LoVo (cell line): Measurements from ENCODE around the gene CDK15.
"Not testable (repeated sequence)": the region's sequence is repeated elsewhere in the genome, so short reads cannot be mapped to it uniquely, and the experiment has no call there.

Source experiments
- DNase-seq: peaks from one replicate; pipeline ENCODE4 v3.0.0-alpha.2; 2016; ENCODE audit warnings: low spot score

Gene CDK15

DNA sequence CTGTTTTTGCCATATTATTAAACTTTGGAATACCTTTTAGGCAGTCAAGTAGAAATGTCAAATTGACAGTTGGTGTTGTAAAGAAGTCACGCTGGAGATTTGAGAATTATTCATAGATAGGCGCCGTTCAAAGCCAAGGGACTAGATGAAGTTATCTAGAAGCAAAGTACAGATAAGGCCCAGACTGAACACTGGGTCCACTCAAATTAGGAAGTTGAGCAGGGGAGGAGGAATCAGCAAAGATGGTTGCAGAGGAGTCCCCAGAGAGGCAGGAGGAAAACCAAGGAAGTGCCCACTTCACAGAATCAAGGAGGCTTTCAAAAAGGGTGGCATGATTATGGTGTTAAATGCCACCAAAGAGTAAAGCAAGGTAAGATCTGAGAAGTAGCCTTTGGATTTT, 16.0 kb upstream of the CDK15 start:
- no peak for DNase-seq

DNA sequence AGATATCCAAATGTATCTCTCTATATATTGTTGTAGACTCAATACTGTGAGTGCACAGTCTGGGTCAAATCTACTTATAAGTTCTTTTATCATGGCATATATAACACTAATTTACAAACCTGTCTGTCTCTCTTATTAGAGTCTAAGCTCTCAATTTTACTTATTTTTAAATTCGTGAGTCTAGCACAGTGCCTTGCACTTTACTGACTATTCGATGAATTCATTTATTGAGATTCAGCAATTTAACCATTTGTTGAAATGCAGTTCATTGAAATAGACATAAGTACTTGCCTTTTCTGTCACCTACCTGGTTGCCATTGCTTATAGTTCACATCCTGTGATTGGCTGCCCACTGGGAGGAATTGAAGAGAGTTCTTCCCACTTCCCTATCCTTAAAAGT, 15.3 kb upstream of the CDK15 start:
- no peak for DNase-seq

DNA sequence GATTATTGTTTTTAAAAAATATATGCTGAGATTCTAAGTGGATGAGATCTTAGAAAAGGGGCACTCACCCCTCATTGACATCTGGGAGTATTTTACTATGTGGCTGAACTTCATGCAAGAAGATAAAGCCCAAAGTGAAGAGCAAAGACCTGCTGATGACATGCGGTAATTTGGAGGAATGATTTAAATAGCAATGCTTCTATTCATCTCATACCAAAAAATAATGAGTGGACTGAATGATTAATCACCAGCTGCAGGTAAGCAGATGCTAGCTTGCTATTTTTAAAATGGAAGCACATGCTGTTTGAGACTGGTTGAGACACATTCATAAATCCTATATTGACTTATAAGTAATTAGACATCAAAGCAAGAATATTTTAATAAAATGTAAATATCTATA, 12.7 kb upstream of the CDK15 start:
- no peak for DNase-seq

DNA sequence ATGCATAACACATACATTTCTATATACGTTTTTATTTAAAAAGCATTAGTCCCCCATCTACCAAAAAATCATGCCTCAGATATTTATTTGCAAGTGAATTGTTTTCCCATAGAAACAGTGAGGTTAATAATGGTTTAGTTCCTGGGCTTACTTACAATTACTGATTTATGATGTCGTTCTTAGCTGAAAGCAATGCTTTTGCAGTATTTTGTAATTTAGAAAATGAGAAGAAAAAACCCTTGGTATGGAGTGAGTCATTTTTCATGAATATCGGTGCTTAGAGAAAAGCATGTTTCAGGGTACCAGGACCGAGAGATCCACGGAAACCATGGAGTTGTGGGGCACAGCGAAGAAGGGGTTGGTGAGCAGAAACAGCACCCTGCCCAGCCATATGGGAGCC, 12.0 kb upstream of the CDK15 start:
- no peak for DNase-seq

DNA sequence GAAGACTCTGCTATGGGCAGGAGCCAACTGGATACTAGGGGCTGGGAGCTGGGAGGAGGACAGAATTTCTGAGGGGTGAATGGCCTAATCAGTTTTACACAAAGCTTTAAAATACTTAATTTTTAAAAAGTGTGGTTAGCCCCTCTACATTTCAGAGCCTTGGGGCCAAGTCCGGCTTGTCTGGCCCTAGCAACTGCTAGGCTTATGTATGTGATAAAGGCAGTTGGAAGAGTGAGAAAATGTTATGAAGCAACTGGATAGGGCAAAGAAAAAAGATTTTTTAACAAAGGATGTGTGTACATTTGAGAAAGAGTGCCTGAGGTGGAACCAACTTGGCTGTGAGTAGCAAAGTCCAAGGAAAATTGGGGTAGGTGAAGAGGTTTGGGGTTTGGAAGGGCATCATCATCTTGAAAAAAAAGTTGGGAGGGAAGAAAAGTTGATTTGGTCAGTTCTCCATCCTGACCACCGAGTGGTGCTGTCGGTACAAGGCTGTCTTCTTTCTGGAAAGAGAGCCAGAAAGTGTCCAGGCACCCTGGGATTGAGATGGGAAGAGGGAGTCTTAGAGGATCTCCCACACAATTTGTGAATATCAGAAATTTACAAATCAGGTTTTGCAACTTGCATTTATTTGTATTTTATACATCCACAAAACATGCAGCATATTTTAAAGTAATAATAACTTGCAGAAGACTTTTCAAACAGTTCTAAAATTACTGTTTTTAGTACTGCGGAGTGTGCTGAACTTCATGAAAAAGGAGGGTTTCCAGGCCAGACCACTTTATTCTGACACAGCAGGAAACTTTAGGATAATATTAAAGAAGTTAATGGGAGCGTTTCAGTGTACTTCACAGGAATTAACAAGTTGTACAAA, 10.5 kb upstream of the CDK15 start:
- peak; percentile 44 for DNase-seq

DNA sequence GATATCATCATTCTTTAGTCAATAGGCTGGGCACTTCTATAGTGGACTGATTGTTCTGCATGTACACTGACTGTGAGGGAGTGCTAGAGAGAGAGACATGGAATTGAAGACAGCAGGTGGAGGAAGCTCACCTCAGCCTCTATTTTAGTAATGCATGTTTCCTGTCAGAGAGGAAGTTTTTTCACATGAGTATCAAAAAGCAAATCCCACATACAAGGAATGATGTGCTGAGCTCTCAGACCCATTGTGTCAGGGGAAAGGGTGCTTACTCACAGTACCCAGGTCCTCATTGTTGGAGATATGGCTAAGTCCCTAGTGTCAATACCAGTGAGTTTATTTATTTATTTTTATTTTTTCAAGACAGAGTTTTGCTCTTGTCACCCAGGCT, 9.9 kb upstream of the CDK15 start:
- no peak for DNase-seq

DNA sequence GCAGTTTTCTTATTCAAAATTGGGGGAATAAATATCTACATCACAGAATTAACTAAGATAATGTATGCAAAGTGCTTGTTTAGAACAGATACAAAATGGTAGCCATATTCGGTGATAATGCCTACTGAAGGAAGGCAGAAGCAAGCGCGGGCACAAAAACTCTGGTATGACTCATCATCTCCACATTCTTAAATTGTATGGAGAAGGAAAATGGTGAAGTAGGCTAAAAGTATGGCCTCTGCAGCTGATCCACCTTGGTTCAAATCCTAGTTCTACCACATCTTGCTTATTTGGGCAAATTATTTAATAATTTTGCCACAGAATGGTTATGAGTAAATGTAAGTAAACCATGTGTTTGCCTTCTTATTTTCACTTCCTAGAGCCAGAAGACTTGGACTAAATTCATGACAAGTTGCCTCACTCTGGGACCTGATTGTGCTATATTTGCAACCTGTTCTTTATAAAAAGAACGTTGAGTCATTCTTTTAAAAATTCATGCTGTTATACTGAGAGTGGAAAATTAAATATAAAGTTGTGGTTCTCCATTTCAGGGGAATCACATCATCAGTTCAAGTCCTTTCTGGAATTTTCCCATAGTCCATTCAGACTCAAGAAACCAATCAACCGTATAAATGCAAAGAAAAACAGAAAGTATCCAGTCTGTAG, 9.0 kb upstream of the CDK15 start:
- no peak for DNase-seq

DNA sequence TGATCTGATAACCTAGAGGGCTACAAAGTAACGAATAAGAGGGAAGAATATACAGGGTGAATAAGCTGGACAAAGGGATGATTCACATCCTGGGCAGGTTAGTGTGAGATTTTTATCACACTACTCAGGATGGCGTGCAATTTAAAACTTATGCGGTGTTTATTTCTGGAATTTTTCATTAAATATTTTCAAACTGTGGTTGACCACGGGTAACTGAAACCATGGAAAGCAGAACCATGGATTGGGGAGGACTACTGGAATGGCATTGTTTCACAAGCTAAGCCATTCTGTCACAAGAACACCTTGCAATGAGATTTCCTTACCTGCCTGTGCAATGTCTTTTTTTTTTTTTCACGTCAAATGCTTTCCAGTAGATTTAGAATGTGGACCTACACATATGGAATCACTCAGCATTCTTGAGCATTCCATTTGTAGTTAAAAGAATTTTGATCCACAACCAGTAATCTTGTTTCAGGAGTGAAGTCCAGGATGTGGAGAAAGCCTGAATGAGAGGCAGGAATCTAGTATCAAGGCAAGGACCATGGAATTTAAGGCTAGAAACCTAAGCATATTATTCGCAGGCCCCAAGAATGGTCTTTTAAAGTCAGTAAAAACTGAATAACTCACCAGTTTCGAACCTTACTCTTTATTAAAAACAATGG, 8.0 kb upstream of the CDK15 start:
- peak; percentile 57 for DNase-seq

DNA sequence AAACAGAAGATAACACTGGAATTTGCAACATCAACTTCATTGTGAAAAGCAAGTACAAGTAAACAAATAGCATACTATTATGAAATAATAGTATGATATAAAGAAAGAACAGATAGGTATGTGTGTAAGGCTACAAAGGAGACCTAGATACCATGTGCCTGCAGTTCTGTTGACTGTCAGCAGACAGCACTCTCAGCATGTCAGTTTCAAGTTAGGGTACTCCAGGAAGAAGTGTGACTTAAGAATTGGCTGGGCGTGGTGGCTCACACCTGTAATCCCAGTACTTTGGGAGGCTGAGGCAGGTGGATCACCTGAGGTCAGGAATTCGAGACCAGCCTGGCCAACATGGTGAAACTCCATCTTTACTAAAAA, 7.4 kb upstream of the CDK15 start:
- not testable (repeated sequence) for DNase-seq

DNA sequence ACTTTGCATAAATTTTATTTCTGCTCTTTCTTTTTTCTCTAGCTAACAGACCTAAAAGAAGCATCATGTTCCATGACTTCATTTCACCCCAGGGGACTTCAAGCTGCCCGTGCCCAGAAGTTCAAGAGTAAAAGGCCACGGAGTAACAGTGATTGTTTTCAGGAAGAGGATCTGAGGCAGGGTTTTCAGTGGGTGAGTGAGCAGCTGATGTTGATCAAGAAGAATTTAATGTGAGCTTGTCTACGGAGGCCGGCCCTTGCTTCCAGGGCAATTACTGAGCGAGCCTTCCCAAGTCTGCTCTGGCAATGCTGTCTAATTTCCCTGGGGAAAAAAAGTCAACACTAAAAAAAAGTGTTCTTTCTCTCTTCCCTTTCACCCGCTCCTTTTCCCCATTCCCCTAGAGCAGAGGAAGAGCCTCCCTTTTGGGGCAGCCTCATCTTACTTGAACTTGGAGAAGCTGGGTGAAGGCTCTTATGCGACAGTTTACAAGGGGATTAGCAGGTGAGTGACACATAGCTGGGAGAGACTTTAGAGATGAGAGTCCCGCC, 1.2 kb downstream of the CDK15 start:
- DNase-seq, result no peak

DNA sequence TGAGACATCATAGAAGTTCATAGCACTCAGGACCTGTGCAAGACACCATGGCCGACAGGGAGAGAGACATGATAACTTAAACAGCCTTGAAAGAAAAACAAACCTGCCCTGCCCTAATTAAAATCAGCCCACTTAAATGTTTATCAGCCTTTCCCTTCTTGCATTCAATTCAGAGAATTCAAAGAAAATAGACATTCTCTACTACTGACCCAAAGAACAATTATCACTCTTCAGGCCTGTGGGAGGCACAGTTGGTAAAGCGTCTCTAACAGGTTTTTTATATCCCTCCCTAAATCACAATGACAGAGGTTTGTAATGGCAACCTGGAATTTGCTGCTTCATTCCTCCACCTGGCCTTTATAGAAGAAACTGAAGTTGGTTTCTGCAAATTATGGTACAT, 1.7 kb downstream of the CDK15 start:
- DNase-seq, result no peak

DNA sequence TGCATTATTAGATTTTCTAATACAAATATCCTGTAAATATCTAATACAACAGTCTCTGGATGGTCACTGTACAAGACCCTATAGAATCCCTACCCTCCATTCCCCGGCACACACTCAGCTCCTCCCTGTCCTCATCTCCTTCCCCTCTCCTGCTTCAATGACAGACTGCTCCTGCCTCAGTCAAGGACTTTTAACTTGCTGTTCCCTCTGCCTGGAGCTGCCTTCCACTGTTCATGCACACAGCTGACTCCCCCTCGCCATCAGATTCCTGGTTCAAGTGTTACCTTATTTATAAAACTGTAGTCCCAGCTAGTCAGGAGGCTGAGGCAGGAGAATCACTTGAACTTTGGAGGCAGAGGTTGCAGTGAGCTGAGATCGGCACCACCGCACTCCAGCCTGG, 3.3 kb downstream of the CDK15 start:
- DNase-seq, result no peak

DNA sequence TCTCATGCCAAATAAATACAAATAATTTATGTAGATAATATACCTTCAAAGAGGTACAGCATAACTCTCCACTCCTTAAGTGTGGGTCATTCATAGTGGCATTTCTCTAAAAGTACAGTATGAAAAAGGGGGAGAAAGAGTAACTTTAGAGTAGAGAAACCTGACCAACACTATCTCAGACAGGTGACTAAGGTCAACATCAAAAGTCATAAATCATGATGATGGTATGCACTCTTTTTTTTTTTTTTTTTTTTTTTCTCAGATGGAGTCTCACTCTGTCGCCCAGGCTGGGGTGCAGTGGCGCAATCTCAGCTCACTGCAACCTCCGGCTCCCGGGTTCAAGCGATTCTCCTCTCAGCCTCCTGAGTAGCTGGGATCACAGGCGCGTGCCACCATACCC, 4.3 kb downstream of the CDK15 start:
- not testable (repeated sequence) for DNase-seq

DNA sequence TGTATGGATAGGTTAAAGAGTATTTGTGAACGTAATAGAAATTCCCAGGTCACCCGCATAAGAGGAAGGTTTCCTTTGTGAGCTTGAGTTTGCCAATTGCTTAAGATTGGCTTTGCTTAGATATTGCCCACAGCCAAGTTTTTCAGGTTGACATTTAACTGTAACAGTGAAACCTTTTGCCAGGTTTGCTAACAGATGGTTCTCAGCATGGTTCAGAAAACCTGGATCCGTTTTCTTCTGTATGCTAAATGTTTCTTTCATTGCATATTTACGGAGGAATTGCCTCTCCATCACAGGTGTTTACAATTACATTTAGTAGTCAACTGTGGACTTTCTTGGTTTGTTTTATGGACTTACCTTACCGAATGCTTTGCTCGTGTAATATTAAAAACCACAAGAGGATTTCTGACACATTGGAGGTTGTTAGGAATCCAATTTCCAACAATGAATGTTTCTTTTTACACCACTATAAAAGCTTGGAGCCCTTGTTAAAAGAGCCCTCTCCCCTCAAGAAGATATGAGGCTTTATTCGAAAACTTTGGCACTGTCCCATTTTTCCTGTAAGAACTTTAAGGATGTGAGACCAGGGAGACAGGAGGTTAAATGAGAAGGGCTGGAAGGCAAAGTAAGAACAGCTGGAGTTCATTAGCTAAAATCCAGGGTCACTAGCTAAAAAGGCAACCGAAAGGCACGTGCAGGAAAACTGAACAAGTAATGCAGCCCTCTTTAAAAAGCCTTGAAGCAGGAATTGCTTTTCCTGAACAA, 7.8 kb downstream of the CDK15 start:
- DNase-seq, result no peak

DNA sequence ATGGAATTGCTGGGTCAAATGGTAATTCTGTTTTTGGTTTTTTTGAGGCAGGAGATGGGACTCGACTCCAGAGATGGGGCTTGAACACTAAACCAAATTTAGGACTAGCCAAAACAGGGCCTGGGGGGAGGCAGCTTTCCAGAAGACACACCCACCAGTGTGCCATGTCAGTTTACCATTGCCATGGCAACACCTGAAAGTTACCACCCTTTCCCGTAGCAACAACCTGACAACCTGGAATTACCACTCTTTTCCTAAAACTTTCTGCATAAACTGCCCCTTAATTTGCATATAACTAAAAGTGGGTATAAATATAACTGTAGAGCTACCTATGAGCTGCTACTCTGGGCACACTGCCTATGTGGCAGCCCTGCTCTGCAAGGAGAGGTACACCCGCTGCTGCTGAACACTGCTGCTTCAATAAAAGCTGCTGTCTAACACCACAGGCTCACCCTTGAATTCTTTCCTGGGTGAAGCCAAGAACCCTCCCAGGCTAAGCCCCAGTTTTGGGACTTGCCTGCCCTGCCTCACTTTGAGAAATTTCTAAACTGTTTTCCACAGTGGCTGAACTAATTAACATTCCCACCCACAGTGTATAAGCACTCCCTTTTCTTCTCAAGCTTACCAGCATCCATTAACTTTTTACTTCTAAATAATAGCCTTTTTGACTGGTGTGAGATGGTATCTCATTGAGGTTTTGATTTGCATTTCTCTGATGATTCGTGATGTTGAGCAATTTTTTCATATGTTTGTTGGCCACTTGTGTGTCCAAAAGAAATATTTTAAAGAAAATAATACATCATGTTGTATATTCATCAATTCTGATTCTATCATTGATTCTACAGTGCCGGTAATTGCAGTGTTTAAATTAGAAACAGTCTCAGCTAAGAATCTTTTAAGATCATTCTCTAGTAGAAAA, 10.6 kb downstream of the CDK15 start:
- DNase-seq, result no peak

DNA sequence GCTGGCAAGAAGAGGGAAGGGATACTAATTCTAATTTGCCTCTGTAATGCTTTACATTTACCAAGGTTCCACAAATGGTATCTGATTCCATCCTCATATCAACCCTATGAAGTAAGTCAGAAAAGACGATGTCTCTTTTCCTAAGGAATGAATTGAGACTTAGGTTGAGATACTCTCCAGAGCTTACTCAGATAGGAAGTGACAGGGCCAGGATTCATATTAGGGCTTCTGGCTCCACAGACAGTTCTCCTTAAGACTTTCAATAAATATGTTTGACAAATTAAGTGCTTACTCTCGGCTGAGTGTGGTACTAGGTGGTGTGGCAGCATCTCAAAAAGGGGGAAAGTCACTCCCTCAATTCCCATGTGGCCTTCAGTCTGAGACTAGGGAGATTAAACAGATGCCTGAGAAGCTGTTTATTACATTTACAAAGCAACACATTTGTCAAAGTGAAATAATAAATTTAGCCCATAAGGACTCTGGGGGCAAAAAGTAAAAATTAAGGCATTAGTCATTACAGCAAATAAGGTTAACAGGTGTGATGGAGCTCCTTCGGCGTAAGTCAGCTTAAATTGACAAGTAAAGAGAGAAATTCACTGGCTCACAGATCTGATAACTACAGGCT, 14.2 kb downstream of the CDK15 start:
- no peak for DNase-seq

DNA sequence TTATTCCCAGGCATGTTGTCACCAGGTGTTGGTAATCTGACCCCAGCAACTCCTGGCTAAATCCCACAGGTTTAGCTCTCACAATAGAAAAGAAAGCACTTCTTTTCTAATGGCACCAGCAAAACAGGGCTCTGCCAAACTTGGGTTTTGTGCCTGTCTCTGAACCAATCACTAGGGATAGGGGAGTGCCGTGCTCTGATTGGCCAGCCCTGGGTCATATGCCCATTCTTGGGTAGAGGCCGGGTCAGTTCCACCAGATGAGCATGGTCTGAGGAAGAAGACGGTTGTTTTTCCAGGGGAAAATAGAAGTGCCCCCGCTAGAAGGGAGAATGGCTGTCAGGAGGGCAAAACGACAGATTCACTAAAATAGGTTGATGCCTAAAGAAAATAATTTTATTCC, 14.7 kb downstream of the CDK15 start:
- no peak for DNase-seq

DNA sequence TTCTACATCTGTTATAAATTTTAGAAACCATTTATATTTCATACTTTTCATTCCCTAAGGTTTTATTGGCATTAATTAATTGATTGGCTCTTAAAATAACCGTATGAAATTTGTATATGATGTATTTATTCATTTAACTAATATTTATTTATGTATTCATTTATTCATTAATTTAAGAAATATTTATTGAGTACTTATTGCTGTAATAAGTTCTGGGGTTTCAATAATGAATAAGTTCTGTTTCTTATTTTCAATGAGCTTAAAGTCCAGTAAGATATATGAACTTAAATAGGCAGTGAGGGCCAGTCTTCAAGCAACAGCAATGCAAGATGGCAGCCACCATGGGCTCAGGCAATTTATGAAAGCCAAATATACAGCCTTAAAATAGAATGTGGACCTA, 17.9 kb downstream of the CDK15 start:
- DNase-seq, result no peak

DNA sequence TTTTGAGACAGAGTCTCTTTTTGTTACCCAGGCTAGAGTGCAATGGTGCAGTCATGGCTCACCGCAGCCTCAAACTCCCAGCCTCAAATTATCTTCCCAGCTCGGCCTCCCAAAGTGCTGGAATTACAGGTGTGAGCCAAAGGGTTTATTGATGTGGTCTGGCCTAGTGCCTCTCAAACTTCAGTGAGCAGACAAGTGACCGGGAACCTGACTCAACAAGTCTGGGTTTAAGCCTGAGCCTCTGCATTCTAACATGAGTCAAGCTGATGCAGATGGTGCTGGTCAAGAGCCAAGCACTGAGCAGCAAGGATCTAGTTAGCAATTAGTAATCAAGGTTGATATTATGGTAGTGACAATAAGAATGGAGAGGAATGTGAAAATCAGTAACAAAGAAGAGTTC, 21.3 kb downstream of the CDK15 start:
- peak; percentile 24 for DNase-seq

DNA sequence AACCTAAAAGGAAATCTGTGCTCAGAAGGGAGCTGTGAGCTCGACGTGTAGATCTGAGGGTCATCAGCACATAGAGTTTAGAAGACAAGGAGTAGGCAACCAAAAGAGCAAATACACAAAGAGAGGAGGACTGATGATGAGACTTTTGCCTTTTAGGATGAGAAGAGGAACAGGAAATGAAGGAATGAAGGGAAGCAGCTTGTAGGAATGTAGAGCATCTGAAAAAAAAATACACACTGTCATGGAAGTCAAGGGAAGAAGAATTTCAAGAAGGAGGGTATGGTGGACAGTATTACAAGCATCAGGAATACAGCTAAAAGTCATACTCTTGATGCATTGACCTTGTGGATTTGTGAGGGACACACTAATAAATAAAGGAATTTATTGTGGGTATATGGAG, 21.9 kb downstream of the CDK15 start:
- DNase-seq, result no peak

DNA sequence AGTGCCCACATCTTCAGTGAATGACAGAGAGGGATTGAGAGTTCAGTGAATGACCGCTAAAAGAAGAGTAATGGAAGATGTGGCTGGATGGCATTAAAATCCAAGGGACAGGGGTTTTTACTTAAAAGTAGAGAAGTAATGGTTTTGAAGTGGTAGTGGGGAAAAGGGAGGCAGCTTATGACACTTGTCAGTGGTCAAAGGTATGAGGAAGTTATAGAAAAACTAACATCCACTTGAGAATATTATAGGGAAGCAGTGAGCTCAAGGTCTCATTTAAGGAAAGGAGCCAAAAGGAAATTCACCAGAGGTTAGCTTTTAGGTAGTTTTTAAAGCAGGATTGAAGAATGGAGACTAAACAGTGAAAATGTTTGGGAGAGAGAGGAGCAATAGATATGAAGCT, 24.3 kb downstream of the CDK15 start:
- no peak for DNase-seq
